Measurements from ENCODE around the gene WSB1. TPM values are rescaled to one million over a fixed set of nuclear protein-coding genes. Genes with fewer than 3 reads are reported as not detected.

WSB1 gene
- total and polyA plus RNA-seq, 9 of the 15 experiments (the other 6 are each of a cell fraction or from before 2014, with no cell fraction given): 22.8 to 229 (median 81.1) TPM

GRCh38 chr17:27332485-27333409 is 38.8 kb downstream of the WSB1 start (continued):
- TF ChIP-seq E4F1 (CRISPR knock-in tag; IDR thresholded peaks at IDR 0.05; ENCODE audit: borderline replicate concordance) (no peak), ZNF639 (CRISPR knock-in tag; conservative IDR thresholded peaks at IDR 0.05 in 1 of 2, IDR thresholded peaks at IDR 0.05 in 1 of 2) (no peak), CLOCK (CRISPR knock-in tag; IDR thresholded peaks at IDR 0.05; ENCODE audit: borderline replicate concordance) (no peak), SMAD1 (IDR thresholded peaks at IDR 0.05; ENCODE audit: low read depth, low read length, partially characterized antibody) (peak; percentile 37), HNRNPL (IDR thresholded peaks at IDR 0.05; ENCODE audit: low read depth, low read length) (no peak), HINFP (tag; conservative IDR thresholded peaks at IDR 0.05; ENCODE audit: low read depth) (peak; percentile 77; the same call in 1 of the 2 replicates), ZNF589 (CRISPR knock-in tag; IDR thresholded peaks at IDR 0.05; ENCODE audit: low read depth) (no peak), HNRNPK (IDR thresholded peaks at IDR 0.05; ENCODE audit: low read depth, low read length, poor library complexity, severe bottlenecking) (no peak), PTRF (tag; IDR thresholded peaks at IDR 0.05) (no peak), HMG20B (CRISPR knock-in tag; IDR thresholded peaks at IDR 0.05) (no peak)
